Measurements from ENCODE around the gene TRAK2. TPM values are rescaled to one million over a fixed set of nuclear protein-coding genes. Genes with fewer than 3 reads are reported as not detected.

Gene TRAK2
- total and polyA plus RNA-seq, 2 of the 13 experiments (the other 11 are each of a cell fraction or from before 2014, with no cell fraction given), result 7.7 to 21.0 TPM

- Histone ChIP-seq H3K79me2 (ENCODE audit: insufficient read depth, low read length) (peaks cover 8% of the 10 kb centered on the region), H3K9ac (ENCODE audit: insufficient read depth, low read depth, low read length) (no peak overlapping the region), H3K27me3 (ENCODE audit: control insufficient read depth in 1 of 2, insufficient read depth in 2 of 2, low read length in 2 of 2) (no peaks in the 10 kb centered on the region), H3K36me3 (replicated peaks in 1 of 2; ENCODE audit: control insufficient read depth in 1 of 2, insufficient read depth in 2 of 2, low read length in 2 of 2) (no peaks in the 10 kb centered on the region), H2AFZ (ENCODE audit: low read length) (no peak overlapping the region), H4K20me1 (ENCODE audit: insufficient read depth, low read length) (no peaks in the 10 kb centered on the region), H3K4me2 (ENCODE audit: low read depth, low read length) (no peak overlapping the region), H3K4me1 (ENCODE audit: insufficient read depth, low read length) (peaks cover 41% of the 10 kb centered on the region), H3K4me3 (replicated peaks in 1 of 3; ENCODE audit: insufficient read depth in 1 of 3, low read depth in 2 of 3, low read length in 3 of 3) (no peak overlapping the region), H3K9me3 (ENCODE audit: low read length) (no peaks in the 10 kb centered on the region), H3K27ac (ENCODE audit: extremely low read length, insufficient read depth, low read length) (no peak overlapping the region)
- intact Hi-C loops (cut with micrococcal nuclease; ENCODE audit: unreplicated experiment) (no loop called here), in situ Hi-C loops (cut with HindIII; ENCODE audit: extremely low pct_ligation_motif_present, low pct_unique_long_range_greater_than_20kb) (no loop called here)
- WGBS (ENCODE audit: low lambda C conversion rate), result 97% methylated on average over 7 of the region's 7 CpGs
- no peak for FAIRE-seq
- no TSS peak for BruUV-seq (replicated peaks)
- TF ChIP-seq HDAC1 (CRISPR knock-in tag; IDR thresholded peaks at IDR 0.05) (no peak), WIZ (CRISPR knock-in tag; IDR thresholded peaks at IDR 0.05) (no peak), ZMAT3 (CRISPR knock-in tag; conservative IDR thresholded peaks at IDR 0.05) (no peak), MIER3 (CRISPR knock-in tag; IDR thresholded peaks at IDR 0.05; ENCODE audit: borderline replicate concordance) (no peak), IRF2 (CRISPR knock-in tag; IDR thresholded peaks at IDR 0.05) (no peak), MIXL1 (CRISPR knock-in tag; IDR thresholded peaks at IDR 0.05) (no peak), ZNF275 (CRISPR knock-in tag; IDR thresholded peaks at IDR 0.05; ENCODE audit: borderline replicate concordance) (no peak), ZBTB14 (CRISPR knock-in tag; IDR thresholded peaks at IDR 0.05) (no peak)
- no peak for DNase-seq (ENCODE audit: low spot score)
- no peak for ATAC-seq
- ChIA-PET POLR2A (interaction anchor here (1.8 kb wide), 1 partner anchor 9 kb away, joined by 12 read pairs; the partner anchor contains the start of genes STRADB and TRAK2), CTCF (ENCODE audit: low intra/inter-chr PET ratio, low total read pairs) (no interaction called here)
Measured at GRCh38 chr2:201441409-201441808, 9.8 kb downstream of the TRAK2 start.

Measured in HepG2 (cell line).